HG03159 (cell line): Measurements from ENCODE around the gene ERMARD.

ENCODE experiments used
- ATAC-seq: cut with Tn5 transposase; IDR thresholded peaks from one replicate; pipeline ENCODE4 v1.9.1; 2021; ENCODE audit warnings: mild to moderate bottlenecking, moderate library complexity; ENCODE audit not compliant: unreplicated experiment

ERMARD gene

GRCh38 chr6:169801396-169802160 is 50.2 kb downstream of the ERMARD start:
- ATAC-seq, result no peak

DNA sequence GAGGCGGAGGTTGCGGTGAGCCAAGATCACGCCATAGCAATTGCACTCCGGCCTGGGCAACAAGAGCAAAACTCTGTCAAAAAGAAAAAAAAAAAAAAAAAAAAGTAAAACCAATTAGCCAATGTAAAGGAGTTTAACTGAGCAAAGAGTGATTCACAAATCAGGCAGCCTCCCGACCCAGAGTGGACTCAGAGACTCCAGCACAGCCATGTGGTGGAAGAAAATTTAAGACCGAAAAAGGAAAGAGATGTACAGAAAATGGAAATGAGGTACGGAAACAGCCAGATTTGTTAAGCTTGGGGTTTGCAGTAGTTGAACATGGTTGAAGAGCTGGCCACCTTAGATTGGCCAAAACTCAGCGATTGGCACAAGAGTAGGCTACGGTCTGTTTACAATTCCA is 51.4 kb downstream of the ERMARD start:
- no peak for ATAC-seq

GRCh38 chr6:169803271-169803811 is 51.9 kb downstream of the ERMARD start:
- ATAC-seq, result no peak

GRCh38 chr6:169803816-169804340 is 52.5 kb downstream of the ERMARD start:
- ATAC-seq, result no peak

DNA sequence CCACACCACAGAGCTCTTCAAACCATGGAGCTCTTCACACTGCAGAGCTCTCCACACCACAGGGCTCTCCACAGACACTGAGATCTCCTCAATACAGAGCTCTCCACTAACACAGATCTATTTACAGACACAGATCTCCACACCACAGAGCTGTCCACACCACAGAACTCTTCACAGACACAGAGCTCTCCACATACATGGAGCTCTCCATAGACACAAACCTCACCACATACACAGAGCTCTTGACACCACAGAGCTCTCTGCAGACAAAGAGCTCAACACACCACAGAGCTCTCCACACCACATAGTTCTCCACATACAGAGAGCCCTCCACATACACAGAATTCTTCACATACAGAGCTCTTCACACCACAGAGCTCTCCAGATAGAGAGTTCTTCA is 53.0 kb downstream of the ERMARD start:
- ATAC-seq, result no peak

DNA sequence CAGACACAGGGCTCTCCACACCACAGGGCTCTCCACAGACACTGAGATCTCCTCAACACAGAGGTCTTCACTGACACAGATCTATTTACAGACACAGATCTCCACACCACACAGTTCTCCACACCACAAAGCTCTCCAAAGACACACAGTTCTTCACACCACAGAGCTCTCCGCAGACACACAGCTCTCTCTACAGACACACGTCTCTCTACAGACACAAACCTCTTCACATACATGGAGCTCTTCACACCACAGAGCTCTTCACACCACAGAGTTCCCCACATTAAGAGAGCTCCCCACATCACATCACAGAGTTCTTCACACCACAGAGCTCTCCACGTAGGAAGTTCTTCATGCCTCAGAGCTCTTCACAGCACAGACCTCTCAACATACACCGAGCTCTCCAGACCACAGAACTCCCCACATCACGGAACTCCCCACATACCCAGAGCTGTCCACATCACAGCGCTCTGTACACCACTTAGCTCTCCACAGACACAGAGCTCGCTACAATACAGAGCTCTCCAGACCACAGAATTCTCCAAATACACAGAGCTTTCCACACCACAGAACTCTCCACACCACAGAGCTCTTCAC is 53.9 kb downstream of the ERMARD start:
- no peak for ATAC-seq

- ATAC-seq, result no peak
Observed at GRCh38 chr6:169806701-169807100, 55.3 kb downstream of the ERMARD start.

- ATAC-seq, result no peak
Observed at GRCh38 chr6:169807229-169807628, 55.8 kb downstream of the ERMARD start.

DNA sequence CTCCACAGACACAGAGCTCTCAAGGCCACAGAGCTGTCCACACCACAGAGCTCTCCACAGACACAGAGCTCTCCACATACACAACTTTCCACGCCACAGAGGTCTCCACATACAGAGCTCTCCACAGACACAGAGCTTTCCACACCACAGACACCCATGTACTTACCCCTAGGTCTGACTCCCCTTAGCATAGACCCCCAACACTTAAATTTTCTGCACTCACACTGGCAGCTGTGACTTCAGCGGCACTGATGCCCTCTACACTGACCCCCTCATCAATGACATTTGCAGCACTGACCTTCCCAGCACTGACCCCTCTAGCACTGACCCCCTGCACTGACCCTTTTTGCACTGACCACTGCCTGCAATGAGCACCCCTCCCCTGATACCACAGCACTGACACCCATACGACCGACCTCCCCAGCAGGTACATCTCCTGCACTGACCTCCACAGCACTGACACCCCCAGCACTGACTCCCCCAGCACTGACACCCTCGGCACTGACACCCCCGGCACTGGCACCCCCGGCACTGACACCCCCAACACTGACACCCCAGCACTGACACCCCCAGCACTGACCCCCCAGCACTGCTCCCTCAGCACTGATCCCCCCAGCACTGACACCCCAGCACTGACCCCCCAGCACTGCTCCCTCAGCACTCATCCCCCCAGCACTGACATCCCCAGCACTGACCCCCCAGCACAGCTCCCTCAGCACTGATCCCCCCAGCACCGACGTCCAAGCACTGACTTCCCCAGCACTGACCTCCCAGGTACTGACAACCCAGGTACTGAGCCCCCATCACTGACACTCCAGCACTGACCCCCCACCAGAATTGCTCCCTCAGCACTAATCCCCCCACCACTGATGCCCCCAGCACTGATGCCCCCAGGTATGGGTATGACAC is 56.5 kb downstream of the ERMARD start:
- no peak for ATAC-seq

DNA sequence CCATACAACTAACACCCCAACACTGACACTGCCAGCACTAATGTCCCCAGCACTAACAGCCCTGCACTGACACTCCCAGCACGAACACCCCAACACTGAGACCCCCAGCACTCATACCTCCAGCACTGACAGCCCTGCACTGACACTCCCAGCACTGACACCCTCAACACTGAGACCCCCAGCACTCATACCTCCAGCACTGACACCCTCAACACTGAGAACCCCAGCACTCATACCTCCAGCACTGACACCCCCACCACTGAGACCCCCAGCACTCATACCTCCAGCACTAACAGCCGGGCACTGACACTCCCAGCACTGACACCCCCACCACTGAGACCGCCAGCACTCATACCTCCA is 57.2 kb downstream of the ERMARD start:
- no peak for ATAC-seq

DNA sequence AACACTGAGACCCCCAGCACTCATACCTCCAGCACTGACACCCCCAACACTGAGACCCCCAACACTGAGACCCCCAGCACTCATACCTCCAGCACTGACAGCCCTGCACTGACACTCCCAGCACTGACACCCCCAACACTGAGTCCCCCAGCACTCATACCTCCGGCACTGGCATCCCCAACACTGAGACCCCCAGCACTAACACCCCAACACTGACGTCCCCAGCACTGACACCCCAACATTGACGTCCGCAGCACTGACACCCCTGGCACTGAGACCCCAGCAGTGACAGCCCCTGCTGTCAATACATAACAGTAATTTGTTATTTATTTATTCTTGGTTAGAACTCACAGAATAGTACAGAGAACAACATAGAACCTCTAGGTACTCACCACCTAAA is 58.0 kb downstream of the ERMARD start:
- no peak for ATAC-seq

DNA sequence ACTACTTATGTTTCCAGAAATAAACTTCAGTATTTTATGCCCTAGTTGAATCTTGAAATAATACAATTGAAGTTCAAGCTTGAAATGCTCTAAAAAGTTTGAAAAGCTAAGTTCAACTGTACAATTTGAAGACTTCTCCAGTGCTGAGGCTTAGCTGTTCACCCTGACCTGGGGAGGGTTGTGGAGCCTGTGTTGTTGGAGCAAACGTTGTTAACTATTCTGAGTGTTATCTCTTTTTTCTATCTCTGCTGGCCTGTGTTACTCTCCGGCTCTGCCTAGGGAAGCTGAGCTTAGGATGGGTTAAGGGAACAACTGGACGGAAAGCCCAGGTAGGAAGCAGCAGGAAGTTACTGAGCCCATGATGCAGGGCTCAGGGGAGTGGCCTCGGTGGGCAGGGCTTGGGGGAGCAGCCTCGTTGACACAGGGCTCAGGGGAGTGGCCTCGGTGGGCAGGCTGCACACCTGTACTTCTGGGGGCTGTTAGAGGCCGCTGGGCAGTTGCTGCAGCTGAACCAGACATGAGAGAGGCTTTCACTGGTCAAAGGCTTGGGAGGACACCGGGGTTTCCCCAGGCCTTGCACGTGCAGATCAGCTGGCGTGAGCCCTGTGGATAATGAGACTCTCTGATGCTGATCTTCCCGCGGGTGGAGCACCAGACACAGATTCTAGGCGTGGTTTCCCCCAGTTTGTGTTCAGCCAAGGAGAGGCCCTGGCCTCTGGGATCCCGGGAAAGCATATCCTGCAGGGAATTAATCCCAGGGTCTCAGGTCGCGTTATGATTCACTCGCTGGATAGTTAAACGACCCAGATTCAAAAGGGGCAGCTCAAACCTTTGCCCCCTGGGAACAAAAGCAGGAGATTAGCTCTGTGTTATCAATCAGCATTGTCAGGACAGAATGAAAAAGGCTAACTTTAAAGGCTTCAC is 58.9 kb downstream of the ERMARD start:
- no peak for ATAC-seq

GRCh38 chr6:169811072-169811471 is 59.6 kb downstream of the ERMARD start:
- no peak for ATAC-seq

DNA sequence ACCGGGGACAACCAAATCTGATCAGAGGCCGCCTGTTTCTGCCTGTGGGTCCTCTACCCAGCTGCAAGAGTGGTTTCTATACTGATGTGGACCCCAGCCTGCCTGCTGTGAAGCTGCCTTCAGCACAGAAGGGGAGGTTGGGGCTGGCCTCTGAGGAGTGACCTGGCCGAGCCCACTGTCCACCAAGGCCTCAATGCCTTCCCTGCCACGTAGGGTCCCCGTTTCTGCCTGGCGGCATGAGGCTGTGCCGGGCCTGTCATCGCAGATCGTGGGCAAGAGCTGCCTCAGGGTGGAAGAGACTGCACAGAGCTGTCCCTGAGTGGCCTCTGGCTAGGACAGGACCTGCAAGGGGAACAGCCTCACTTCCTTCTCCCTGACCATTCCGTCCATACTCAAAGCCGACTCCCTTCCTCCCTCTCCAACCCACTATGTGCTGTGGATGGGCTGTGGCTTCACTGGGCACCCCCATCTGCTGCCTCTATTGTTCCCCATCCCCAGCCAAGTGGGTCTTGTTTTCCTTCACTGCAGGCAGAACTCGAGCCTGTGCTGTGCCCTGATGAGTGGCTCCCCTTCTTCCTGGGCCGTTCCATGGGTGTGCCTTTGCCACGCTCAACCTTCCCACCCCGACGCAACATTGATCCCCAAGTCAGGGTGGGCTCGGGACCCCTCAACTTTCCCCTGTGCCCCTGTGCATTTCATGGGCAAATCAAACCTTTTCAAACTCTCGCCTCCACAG is 60.3 kb downstream of the ERMARD start:
- ATAC-seq, result no peak

GRCh38 chr6:169812257-169812644 is 60.8 kb downstream of the ERMARD start:
- no peak for ATAC-seq

GRCh38 chr6:169813969-169814368 is 62.5 kb downstream of the ERMARD start:
- ATAC-seq, result no peak

DNA sequence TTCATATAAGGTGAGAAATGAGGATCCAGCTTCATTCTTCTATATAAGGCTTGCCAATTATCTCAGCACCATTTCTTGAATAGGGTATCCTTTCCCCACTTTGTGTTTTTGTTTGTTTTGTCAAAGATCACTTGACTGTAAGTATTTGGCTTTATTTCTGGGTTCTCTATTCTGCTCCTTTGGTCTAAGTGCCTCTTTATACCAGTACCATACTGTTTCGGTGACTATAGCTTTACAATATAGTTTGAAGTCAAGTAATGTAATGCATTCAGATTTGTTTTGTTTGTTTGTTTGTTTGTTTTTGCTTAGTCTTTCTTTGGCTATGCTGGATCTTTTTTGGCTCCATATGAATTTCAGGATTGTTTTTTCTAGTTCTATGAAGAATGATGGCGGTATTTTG is 64.6 kb downstream of the ERMARD start:
- no peak for ATAC-seq

GRCh38 chr6:169816975-169817374 is 65.6 kb downstream of the ERMARD start:
- no peak for ATAC-seq

DNA sequence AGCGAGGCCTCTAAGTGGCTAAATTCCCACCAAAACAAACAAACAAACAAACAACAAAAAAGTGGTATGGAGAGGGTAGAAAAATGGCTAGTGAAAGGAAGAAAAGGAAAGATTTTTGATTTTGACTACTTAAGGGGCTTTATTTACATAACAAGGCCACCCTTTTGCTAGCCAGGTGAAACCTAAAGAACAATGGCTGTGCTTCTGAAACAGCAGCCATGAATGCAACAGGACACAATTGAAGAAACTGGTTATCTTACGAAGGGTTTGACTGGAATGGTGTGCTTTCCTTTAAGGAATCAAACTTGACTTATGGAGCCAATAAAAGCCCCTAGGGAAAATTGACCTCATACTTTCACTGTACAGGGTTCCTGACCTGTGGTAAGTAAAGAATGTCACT is 68.9 kb downstream of the ERMARD start:
- ATAC-seq, result no peak

GRCh38 chr6:169824021-169824420 is 72.6 kb downstream of the ERMARD start:
- no peak for ATAC-seq
